ENCODE measurements around the gene TCF7L1.

DNA sequence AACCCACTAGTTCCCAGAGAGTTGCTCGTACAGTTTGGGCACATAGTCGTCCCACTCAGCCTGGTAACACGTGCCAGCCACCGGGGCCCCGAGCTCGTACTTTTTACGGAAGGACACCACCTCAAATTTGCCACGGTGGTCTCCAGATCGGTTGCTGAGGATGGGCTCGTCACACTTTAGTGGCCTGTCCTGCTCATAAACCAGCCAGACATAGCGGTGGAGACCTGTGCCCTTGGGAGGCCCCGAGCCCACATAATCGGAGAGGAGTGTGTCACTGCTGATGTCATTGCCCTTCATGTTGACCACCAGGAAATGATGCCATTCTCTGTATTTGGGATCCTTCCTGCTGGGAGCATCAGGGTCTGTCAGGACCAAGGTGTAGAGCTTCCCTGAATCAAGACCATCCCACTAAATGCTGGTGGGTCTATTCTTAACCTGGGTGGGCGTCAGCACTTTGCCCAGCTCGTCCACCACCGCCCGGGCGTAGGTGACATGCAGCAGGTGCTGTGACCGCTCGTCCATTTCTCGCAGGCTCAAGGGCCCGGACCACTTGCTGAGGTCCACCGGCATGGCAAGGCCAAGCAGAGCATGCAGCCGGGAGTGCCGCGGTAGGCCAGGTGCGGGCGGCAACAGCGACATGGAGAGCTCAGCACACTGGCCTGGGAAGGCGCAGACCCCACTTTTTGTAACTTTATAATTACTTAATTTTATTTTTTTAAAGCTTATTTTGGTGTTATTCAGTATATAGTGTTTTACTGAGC, 208.3 kb downstream of the TCF7L1 start:
- TF ChIP-seq, protein P1, sequence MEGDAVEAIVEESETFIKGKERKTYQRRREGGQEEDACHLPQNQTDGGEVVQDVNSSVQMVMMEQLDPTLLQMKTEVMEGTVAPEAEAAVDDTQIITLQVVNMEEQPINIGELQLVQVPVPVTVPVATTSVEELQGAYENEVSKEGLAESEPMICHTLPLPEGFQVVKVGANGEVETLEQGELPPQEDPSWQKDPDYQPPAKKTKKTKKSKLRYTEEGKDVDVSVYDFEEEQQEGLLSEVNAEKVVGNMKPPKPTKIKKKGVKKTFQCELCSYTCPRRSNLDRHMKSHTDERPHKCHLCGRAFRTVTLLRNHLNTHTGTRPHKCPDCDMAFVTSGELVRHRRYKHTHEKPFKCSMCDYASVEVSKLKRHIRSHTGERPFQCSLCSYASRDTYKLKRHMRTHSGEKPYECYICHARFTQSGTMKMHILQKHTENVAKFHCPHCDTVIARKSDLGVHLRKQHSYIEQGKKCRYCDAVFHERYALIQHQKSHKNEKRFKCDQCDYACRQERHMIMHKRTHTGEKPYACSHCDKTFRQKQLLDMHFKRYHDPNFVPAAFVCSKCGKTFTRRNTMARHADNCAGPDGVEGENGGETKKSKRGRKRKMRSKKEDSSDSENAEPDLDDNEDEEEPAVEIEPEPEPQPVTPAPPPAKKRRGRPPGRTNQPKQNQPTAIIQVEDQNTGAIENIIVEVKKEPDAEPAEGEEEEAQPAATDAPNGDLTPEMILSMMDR (IDR thresholded peaks at IDR 0.05) = no peak
- no peak for TF ChIP-seq POLR2A (IDR thresholded peaks at IDR 0.05)

Data from right lobe of liver (tissue), 4 donors.